Measurements from ENCODE around the gene RPTN. TPM values are rescaled to one million over a fixed set of nuclear protein-coding genes. Genes with fewer than 3 reads are reported as not detected.

Gene RPTN
- total and polyA plus RNA-seq, 9 donors, result not detected

DNA sequence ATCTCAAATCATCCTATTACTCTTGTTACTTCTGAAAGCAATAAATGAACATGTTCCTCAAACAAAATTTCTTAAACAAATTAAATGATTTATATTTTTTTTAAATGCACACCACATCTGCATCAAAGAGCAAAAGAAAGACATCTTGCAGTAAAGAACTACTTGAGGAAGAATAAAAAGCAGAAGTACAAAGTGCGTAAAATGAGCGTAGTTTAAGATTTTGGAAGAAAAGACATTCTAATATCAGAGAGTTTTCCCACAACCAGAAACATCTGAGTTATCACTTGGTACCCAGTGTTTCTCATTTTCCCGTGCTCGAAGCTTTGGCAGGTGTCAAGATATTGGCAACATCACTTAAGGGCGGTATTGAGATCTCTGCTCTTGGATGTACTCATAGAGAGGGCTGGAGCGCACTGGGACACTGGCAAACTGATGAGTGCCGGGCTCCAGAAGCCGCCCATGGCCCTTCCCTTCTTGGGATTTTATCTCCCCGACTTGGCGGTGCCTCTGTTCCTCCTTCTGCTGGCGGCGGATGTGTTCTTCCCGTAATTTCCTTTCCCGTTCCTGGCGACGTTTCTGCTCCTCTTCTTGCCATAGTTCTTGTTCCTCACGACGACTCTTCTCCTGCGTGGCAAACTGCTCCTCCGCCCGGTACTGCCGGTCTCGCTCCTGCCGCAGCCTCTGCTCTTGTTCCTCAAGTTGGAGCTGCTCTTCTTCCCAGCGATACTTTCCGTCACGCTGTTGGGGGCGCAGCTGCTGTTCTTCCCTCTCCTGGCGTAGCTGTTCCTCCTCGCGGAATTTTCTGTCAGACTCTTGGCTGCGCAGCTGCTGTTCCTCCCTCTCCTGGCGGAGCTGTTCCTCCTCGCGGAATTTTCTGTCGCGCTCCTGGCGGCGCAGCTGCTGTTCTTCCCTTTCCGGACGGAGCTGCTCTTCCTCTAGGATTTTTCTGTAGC, 51.7 kb downstream of the RPTN start:
- no peak overlapping the region for H3K27ac ChIP-seq
- DNase-seq, result no peak
- WGBS, 3 donors, result 17 to 27% (median 22%) methylated on average over 41 of the region's 41 CpGs
- H3K36me3 ChIP-seq, result no peaks in the 10 kb centered on the region
- no peak for TF ChIP-seq POLR2A (IDR thresholded peaks at IDR 0.05)
- TF ChIP-seq, protein P1, sequence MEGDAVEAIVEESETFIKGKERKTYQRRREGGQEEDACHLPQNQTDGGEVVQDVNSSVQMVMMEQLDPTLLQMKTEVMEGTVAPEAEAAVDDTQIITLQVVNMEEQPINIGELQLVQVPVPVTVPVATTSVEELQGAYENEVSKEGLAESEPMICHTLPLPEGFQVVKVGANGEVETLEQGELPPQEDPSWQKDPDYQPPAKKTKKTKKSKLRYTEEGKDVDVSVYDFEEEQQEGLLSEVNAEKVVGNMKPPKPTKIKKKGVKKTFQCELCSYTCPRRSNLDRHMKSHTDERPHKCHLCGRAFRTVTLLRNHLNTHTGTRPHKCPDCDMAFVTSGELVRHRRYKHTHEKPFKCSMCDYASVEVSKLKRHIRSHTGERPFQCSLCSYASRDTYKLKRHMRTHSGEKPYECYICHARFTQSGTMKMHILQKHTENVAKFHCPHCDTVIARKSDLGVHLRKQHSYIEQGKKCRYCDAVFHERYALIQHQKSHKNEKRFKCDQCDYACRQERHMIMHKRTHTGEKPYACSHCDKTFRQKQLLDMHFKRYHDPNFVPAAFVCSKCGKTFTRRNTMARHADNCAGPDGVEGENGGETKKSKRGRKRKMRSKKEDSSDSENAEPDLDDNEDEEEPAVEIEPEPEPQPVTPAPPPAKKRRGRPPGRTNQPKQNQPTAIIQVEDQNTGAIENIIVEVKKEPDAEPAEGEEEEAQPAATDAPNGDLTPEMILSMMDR (IDR thresholded peaks at IDR 0.05), result no peak
- TF ChIP-seq EP300 (IDR thresholded peaks at IDR 0.05), result no peak
- H3K27me3 ChIP-seq, result no peaks in the 10 kb centered on the region
- H3K9me3 ChIP-seq, result peaks cover 0 to 12% of the 10 kb centered on the region in 2 donors
- no peaks in the 10 kb centered on the region for H3K4me1 ChIP-seq (ENCODE audit: insufficient read depth)
- H3K4me3 ChIP-seq, result no peak overlapping the region
- intact Hi-C loops (cut with DNase I), result no loop called here

DNA sequence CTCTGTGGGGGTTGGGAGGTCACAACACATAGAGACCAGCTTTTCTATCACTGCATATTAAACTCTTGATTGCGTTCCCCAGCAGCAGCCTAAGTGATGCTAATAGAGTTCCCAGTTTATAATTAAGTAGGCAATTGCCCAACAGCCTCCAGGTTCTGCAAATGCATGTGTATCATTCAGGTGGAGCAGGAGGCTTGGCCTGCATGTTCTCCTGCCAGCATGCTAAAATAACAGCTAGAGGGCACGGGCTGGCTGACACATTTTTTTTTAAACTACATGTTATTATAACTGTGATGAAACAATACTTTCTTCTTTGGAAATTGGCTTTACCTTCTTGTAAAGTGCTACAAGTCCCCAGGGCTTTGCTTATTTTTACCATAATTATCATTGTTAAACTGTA, 54.2 kb downstream of the RPTN start:
- Histone ChIP-seq H3K27me3 (no peaks in the 10 kb centered on the region), H3K9me3 (peaks cover 0 to 12% of the 10 kb centered on the region in 2 donors), H3K36me3 (no peaks in the 10 kb centered on the region), H3K4me1 (ENCODE audit: insufficient read depth) (no peaks in the 10 kb centered on the region), H3K4me3 (no peak overlapping the region), H3K27ac (no peak overlapping the region)
- 36 to 44% (median 38%) methylated on average over 2 of the region's 2 CpGs for WGBS, 3 donors
- no peak for DNase-seq
- TF ChIP-seq, protein P1 (IDR thresholded peaks at IDR 0.05), result no peak
- TF ChIP-seq EP300 (IDR thresholded peaks at IDR 0.05) (no peak), POLR2A (IDR thresholded peaks at IDR 0.05) (no peak)
- intact Hi-C loops (cut with DNase I), result no loop called here

Other genes with a start within 250 kb of the RPTN start
- gene THEM4, start 249.7 kb downstream of the RPTN start, total RNA-seq, result 10 to 100 TPM; 10.4 to 21.8 (median 16.7) TPM
- gene THEM4, start 249.7 kb downstream of the RPTN start, polyA plus RNA-seq, result 10 to 100 TPM; 12.3 to 14.4 TPM
- 100 to 1,000 TPM in 5 of 7 donors, 10 to 100 TPM in 2; 38.6 to 327 (median 213) TPM for gene S100A10, start 165.4 kb downstream of the RPTN start, total RNA-seq
- gene S100A10, start 165.4 kb downstream of the RPTN start, polyA plus RNA-seq, result 100 to 1,000 TPM; 175 to 642 TPM
- gene S100A11, start 122.2 kb downstream of the RPTN start, total RNA-seq, result 100 to 1,000 TPM in 3 of 7 donors, 10 to 100 TPM in 4; 60.2 to 189 (median 85.8) TPM
- gene S100A11, start 122.2 kb downstream of the RPTN start, polyA plus RNA-seq, result 100 to 1,000 TPM; 158 to 449 TPM
- gene TCHHL1, start 70.2 kb downstream of the RPTN start, total RNA-seq, result not detected
- not detected for gene TCHHL1, start 70.2 kb downstream of the RPTN start, polyA plus RNA-seq
- gene TCHH, start 43.8 kb downstream of the RPTN start, total RNA-seq, result under 1 TPM in 6 of 7 donors, not detected in 1; 0.05 to 0.12 (median 0.09) TPM
- under 1 TPM; 0.04 to 0.07 TPM for gene TCHH, start 43.8 kb downstream of the RPTN start, polyA plus RNA-seq
- gene HRNR, start 65.0 kb upstream of the RPTN start, total RNA-seq, result not detected
- not detected for gene HRNR, start 65.0 kb upstream of the RPTN start, polyA plus RNA-seq
- gene FLG, start 166.0 kb upstream of the RPTN start, total RNA-seq, result not detected
- under 1 TPM in 1 of 2 donors, not detected in 1; 0.01 TPM for gene FLG, start 166.0 kb upstream of the RPTN start, polyA plus RNA-seq
- gene FLG2, start 200.8 kb upstream of the RPTN start, total RNA-seq, result not detected
- not detected for gene FLG2, start 200.8 kb upstream of the RPTN start, polyA plus RNA-seq

Data from ovary (tissue), 9 donors.